SK-N-SH treated with all-trans-retinoic acid at 6 μM for 48 hours (cell line): ENCODE results near the gene ZBTB4.

Source experiments
- ARNTL ChIP-seq: fragments of 450-650 bp; formaldehyde crosslinking; IDR thresholded peaks from 2 replicates; pipeline ENCODE4 v1.5.0; 2020; ENCODE audit warnings: low read depth, mild to moderate bottlenecking, moderate library complexity, borderline replicate concordance
- BACH2 ChIP-seq: fragments of 250-450 bp; sonication (Bioruptor Pico); IDR thresholded peaks from 2 replicates; pipeline ENCODE4 v1.9.0; 2021; ENCODE audit warnings: mild to moderate bottlenecking, borderline replicate concordance
- CSDC2 ChIP-seq: fragments of 250-450 bp; sonication (Bioruptor Pico); IDR thresholded peaks from 2 replicates; pipeline ENCODE4 v1.5.0; 2020; ENCODE audit warnings: mild to moderate bottlenecking, moderate library complexity
- CSRNP3 ChIP-seq: fragments of 250-450 bp; sonication (Bioruptor Pico); IDR thresholded peaks from 2 replicates; pipeline ENCODE4 v1.5.1; 2021; ENCODE audit warnings: mild to moderate bottlenecking, moderate library complexity
- GLIS3 ChIP-seq: fragments of 250-450 bp; sonication (Bioruptor Pico); IDR thresholded peaks from 2 replicates; pipeline ENCODE4 v1.5.0; 2020; ENCODE audit warnings: mild to moderate bottlenecking, moderate library complexity
- PPARA ChIP-seq: fragments of 250-450 bp; sonication (Bioruptor Pico); IDR thresholded peaks from 2 replicates; pipeline ENCODE4 v1.5.0; 2020; ENCODE audit warnings: mild to moderate bottlenecking, borderline replicate concordance
- SNAI2 ChIP-seq: fragments of 250-450 bp; sonication (Bioruptor Pico); IDR thresholded peaks from 2 replicates; pipeline ENCODE4 v1.5.0; 2020; ENCODE audit warnings: mild to moderate bottlenecking, moderate library complexity
- TCF4 ChIP-seq: fragments of 250-450 bp; sonication (Bioruptor Pico); IDR thresholded peaks from 2 replicates; pipeline ENCODE4 v1.8.0; 2021; ENCODE audit warnings: mild to moderate bottlenecking, moderate library complexity, borderline replicate concordance
- TOX ChIP-seq: fragments of 250-450 bp; sonication (Bioruptor Pico); IDR thresholded peaks from 2 replicates; pipeline ENCODE4 v1.8.0; 2021; ENCODE audit warnings: mild to moderate bottlenecking, moderate library complexity, borderline replicate concordance
- ZFP3 ChIP-seq: fragments of 250-450 bp; sonication (Bioruptor Pico); IDR thresholded peaks from 2 replicates; pipeline ENCODE4 v1.5.0; 2020; ENCODE audit warnings: mild to moderate bottlenecking, moderate library complexity
- ZFP30 ChIP-seq: fragments of 450-650 bp; formaldehyde crosslinking; IDR thresholded peaks from 2 replicates; pipeline ENCODE4 v1.5.0; 2022; ENCODE audit warnings: mild to moderate bottlenecking, moderate library complexity
- ZNF565 ChIP-seq: fragments of 450-650 bp; formaldehyde crosslinking; conservative IDR thresholded peaks from 2 replicates; pipeline ENCODE4 v1.5.0; 2020; ENCODE audit warnings: low read depth, mild to moderate bottlenecking, moderate library complexity
- ZNF70 ChIP-seq: fragments of 450-650 bp; formaldehyde crosslinking; IDR thresholded peaks from 2 replicates; pipeline ENCODE4 v1.5.0; 2020; ENCODE audit warnings: mild to moderate bottlenecking, moderate library complexity
- TF ChIP-seq, protein P1 (sequence below): fragments of 250-450 bp; sonication (Bioruptor Pico); IDR thresholded peaks from 2 replicates; pipeline ENCODE4 v1.8.0; 2021; ENCODE audit warnings: low read depth, mild to moderate bottlenecking, moderate library complexity, borderline replicate concordance

DNA sequence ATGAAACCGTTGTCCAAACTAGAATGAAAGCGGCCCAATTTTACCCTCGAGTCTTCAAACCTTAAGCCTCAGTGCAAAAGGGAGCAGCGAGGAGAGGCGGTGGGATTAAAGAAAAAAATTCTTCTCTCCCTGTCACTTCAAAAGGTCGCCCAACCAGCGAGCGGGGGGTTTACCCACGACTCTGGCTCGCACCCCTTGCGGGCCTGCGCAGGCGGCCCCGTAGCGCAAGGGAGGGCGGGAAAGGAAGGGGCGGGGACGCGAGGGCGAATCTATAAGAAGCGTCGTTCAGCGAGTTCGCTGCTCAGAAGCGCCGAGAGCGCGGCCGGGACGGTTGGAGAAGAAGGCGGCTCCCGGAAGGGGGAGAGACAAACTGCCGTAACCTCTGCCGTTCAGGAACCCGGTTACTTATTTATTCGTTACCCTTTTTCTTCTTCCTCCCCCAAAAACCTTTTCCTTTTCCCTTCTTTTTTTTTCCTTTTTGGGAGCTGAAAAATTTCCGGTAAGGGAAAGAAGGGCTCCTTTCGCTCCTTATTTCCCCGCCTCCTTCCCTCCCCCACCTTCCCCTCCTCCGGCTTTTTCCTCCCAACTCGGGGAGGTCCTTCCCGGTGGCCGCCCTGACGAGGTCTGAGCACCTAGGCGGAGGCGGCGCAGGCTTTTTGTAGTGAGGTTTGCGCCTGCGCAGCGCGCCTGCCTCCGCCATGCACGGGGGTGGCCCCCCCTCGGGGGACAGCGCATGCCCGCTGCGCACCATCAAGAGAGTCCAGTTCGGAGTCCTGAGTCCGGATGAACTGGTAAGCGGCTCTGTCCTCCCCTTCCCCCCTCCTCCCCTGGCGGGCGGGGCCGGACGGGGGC lies 4.9 kb upstream of the ZBTB4 start, which contains the start of gene POLR2A:
- TF ChIP-seq ZFP30, result peak; percentile 50; the same call in 1 of the 2 replicates
- TF ChIP-seq ZNF565 (CRISPR knock-in tag), result no peak
- TF ChIP-seq TOX (CRISPR knock-in tag), result peak; percentile 93
- TF ChIP-seq TCF4 (CRISPR knock-in tag), result peak; percentile 47; the same call in 1 of the 2 replicates
- no peak for TF ChIP-seq BACH2 (CRISPR knock-in tag)
- no peak for TF ChIP-seq PPARA (CRISPR knock-in tag)
- TF ChIP-seq GLIS3 (CRISPR knock-in tag), result peak; percentile 98
- peak; percentile 97 for TF ChIP-seq CSRNP3 (CRISPR knock-in tag)
- peak; percentile 18; the same call in 1 of the 2 replicates for TF ChIP-seq ZFP3 (CRISPR knock-in tag)
- no peak for TF ChIP-seq SNAI2 (CRISPR knock-in tag)
- TF ChIP-seq, protein P1, sequence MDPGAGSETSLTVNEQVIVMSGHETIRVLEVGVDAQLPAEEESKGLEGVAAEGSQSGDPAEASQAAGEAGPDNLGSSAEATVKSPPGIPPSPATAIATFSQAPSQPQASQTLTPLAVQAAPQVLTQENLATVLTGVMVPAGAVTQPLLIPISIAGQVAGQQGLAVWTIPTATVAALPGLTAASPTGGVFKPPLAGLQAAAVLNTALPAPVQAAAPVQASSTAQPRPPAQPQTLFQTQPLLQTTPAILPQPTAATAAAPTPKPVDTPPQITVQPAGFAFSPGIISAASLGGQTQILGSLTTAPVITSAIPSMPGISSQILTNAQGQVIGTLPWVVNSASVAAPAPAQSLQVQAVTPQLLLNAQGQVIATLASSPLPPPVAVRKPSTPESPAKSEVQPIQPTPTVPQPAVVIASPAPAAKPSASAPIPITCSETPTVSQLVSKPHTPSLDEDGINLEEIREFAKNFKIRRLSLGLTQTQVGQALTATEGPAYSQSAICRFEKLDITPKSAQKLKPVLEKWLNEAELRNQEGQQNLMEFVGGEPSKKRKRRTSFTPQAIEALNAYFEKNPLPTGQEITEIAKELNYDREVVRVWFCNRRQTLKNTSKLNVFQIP (CRISPR knock-in tag), result no peak
- TF ChIP-seq ZNF70 (CRISPR knock-in tag), result peak; percentile 49; the same call in 1 of the 2 replicates
- TF ChIP-seq CSDC2 (CRISPR knock-in tag), result 0 out of 2 replicates have a peak, but pooled peaks have one; percentile 37
- TF ChIP-seq ARNTL (CRISPR knock-in tag), result 0 out of 2 replicates have a peak, but pooled peaks have one; percentile 22
